GM12801 (cell line): ENCODE data around the gene SPRTN.

Experiments
- TF ChIP-seq, protein P1 (sequence below): IDR thresholded peaks from one replicate; pipeline ENCODE4 v1.5.1; 2011; ENCODE audit warnings: control low read depth; ENCODE audit not compliant: insufficient read length; ENCODE audit errors: extremely low read depth

SPRTN gene, protein sequence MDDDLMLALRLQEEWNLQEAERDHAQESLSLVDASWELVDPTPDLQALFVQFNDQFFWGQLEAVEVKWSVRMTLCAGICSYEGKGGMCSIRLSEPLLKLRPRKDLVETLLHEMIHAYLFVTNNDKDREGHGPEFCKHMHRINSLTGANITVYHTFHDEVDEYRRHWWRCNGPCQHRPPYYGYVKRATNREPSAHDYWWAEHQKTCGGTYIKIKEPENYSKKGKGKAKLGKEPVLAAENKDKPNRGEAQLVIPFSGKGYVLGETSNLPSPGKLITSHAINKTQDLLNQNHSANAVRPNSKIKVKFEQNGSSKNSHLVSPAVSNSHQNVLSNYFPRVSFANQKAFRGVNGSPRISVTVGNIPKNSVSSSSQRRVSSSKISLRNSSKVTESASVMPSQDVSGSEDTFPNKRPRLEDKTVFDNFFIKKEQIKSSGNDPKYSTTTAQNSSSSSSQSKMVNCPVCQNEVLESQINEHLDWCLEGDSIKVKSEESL

DNA sequence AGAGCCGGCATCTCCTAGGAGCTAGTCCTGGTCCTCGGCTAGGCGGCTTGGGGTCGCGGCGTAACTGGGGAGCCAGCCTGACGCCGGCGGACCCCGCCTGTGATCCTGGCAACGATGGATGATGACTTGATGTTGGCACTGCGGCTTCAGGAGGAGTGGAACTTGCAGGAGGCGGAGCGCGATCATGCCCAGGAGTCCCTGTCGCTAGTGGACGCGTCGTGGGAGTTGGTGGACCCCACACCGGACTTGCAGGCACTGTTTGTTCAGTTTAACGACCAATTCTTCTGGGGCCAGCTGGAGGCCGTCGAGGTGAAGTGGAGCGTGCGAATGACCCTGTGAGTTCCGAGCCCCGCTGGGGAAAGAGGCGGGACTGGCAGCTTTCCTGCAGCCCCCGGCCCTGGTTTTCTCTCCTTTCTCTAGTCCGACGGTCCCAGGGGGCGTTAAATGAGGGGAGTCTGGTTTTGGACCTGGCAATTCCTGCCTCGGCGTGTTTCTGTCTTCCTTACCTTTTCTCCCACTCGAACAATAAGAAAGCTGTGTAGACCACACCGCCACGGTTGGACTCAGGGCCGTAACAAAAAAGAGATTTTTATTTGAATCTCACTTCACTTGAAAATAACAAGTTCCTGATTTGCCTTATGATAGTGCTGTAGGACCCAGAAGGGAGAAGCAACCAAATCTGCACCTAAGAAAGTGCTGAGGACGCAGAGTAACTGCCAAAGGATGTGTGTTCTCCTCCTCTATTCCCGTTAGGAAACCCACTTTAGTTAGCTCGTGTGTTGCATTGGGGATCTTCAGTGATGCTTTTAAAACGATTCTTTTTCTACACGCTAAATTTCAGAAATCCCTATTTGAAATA lies at the start of gene SPRTN:
Gene SPRTN (plus strand): TSS at position 24 of the 859 bp plus-strand sequence. CDS start 91 bp downstream, at position 115.
- TF ChIP-seq, protein P1, sequence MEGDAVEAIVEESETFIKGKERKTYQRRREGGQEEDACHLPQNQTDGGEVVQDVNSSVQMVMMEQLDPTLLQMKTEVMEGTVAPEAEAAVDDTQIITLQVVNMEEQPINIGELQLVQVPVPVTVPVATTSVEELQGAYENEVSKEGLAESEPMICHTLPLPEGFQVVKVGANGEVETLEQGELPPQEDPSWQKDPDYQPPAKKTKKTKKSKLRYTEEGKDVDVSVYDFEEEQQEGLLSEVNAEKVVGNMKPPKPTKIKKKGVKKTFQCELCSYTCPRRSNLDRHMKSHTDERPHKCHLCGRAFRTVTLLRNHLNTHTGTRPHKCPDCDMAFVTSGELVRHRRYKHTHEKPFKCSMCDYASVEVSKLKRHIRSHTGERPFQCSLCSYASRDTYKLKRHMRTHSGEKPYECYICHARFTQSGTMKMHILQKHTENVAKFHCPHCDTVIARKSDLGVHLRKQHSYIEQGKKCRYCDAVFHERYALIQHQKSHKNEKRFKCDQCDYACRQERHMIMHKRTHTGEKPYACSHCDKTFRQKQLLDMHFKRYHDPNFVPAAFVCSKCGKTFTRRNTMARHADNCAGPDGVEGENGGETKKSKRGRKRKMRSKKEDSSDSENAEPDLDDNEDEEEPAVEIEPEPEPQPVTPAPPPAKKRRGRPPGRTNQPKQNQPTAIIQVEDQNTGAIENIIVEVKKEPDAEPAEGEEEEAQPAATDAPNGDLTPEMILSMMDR = no peak

DNA sequence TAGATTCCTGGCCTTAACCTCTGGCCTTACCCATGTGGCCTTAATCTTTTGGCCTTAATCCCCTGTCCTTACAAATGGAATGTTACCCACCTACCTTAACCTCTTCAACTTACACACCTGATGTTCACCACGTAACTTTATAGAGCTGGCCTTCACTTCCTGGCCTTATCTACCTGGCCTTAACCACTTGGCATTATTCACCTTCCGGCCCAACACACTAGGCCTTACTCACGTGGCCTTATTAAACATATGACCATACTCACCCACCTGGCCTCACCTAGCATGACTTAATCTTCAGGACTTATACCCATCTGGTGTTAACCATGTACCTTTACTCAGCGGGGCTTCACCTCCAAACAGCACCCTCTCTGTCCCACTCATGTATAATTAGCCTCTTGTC lies 42.2 kb upstream of the SPRTN start:
- TF ChIP-seq, protein P1 = no peak

DNA sequence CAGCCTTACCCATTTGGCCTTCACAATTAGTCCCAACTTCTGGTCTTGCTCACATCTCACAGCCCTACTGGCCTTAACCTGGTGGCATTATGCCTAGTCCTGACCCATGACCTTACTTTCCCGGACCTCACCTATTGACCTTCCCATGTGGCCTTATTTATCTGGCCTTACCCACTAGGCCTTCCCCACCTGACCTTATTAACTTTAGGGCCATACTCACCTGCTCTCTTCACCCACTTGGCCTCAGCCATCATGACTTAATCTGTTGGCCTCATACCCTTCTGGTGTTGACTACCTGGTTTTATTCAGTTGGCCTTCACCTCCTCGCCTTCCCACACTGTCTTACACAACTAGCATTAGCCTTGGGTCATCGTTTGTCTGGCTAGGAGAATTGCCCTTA lies 36.1 kb upstream of the SPRTN start:
- TF ChIP-seq, protein P1 = no peak

DNA sequence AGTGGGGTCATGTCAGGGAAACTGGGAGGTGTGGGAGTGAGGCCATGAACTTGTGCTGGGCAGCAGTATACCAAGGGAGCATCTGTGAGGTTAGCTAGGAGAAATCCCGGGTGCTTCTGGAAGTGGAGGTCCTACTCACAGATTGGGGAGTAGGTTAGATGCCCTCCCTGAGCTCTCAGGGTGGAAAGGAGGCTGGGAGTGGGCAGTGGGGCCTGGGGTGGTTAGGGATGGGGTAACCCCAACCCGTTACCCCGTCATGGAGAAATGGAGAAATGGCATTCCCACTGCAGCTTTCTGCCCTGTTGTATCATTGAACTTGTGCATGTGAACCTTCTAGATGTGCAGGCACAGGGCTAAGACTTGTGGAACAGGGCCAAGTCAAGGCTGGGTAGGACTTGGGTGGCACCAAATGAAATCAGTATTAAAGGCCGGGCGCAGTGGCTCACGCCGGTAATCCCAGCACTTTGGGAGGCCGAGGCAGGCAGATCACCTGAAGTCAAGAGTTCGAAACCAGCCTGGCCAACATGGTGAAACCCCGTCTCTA lies 27.6 kb upstream of the SPRTN start:
- TF ChIP-seq, protein P1 = no peak

DNA sequence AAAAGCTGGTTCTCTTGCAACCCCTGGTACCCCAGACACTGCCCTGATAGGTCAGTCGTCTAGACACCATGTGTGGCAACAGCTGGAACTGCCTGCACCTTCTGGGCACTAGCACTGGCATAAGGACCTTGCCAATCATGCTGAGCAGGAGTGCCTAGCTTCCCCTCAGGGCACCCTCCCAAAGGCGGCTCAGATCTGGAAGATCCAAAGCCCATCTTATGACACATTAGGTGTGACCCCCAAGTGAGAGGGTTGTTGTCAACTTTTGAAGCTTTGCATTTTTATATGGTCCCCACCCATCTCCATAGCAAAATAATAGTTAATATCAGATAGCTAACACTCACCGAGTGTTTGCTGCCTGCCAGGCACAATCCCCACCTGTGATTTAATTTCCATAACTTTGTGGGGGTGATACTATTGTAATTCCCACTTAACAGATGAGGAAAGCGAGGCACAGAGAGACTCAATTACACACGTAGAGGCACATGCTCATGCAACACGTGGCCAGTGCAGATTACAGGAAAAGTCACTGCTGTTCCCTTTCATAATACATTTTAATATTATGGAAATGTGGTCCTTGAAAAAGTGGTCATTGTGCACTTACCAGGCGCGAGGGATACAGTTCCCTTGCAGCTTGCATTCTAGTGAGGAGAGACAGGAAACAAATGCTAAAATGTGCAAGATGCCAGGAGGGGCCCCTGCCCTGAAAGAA lies 26.2 kb upstream of the SPRTN start:
- TF ChIP-seq, protein P1 = no peak

DNA sequence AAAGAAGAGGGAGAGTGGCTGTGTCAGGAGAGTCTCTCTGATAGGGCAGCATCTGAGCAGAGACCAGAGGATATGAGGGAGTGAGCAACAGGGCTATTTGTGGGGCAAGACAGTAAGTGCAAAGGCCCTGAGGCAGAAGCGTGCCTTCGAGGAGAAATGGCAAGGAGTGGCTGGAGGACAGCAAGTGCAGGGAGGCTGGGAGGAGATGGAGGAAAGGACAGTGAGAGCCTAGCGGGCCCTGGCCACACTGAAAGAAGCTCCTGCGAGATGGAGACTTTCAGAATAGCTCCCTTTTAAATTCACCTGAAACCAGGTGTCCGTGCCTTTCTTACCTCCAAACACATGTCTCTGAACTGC lies 25.7 kb upstream of the SPRTN start:
- TF ChIP-seq, protein P1 = no peak
